Calu3 (cell line): Measurements from ENCODE around the gene LRRC49. TPM values are rescaled to one million over a fixed set of nuclear protein-coding genes. Genes with fewer than 3 reads are reported as not detected.

Experiments
- BruUV-seq: library from RNA; stranded (reverse); fragments of 400-500 nt; replicated peaks from 2 replicates; lab custom pipeline; 2021; lab: Mats Ljungman, UMichigan
- CTCF ChIA-PET: fragments of 300-600 bp; sonication (Branson Sonifier 250); formaldehyde crosslinking; loops from one replicate; lab custom pipeline; 2022; ENCODE audit warnings: antibody characterized with exemption; lab: Charles Lee
- DNase-seq: peaks from one replicate; pipeline ENCODE4 v3.0.0; 2022
- H3K27ac Mint-ChIP-seq: one replicate; pipeline ENCODE4 v1.8.0; 2022; ENCODE audit warnings: mixed read lengths; ENCODE audit not compliant: unreplicated experiment
- H3K27me3 Mint-ChIP-seq: one replicate; pipeline ENCODE4 v1.8.0; 2022; ENCODE audit warnings: mixed read lengths; ENCODE audit not compliant: unreplicated experiment
- H3K36me3 Mint-ChIP-seq: one replicate; pipeline ENCODE4 v1.8.0; 2022; ENCODE audit warnings: mild to moderate bottlenecking, moderate library complexity, mixed read lengths; ENCODE audit not compliant: insufficient read depth, unreplicated experiment
- H3K4me1 Mint-ChIP-seq: one replicate; pipeline ENCODE4 v1.8.0; 2022; ENCODE audit warnings: mild to moderate bottlenecking, low read depth, mixed read lengths; ENCODE audit not compliant: unreplicated experiment
- H3K4me3 Mint-ChIP-seq: one replicate; pipeline ENCODE4 v1.8.0; 2022; ENCODE audit warnings: mild to moderate bottlenecking, low read depth, moderate library complexity, mixed read lengths; ENCODE audit not compliant: unreplicated experiment
- H3K9me3 Mint-ChIP-seq: one replicate; pipeline ENCODE4 v1.8.0; 2022; ENCODE audit warnings: low read depth, mixed read lengths; ENCODE audit not compliant: unreplicated experiment
- CTCF ChIP-seq: fragments of 200-600 bp; IDR thresholded peaks from one replicate; pipeline ENCODE4 v1.8.0; 2022; ENCODE audit warnings: antibody characterized with exemption; ENCODE audit not compliant: unreplicated experiment
- intact Hi-C: fragments of 100-400 bp; cut with micrococcal nuclease; formaldehyde crosslinking; loops from one replicate; pipeline ENCODE4 v1.10.0; 2022; ENCODE audit not compliant: unreplicated experiment
- total RNA-seq: library from RNA; stranded (reverse); gene quantifications from 2 replicates; pipeline ENCODE4 v1.2.3, GENCODE V29; 2022

LRRC49 gene
- total RNA-seq, 1 experiment from 2014 or later: 6.3 TPM

- BruUV-seq: no TSS peak
- intact Hi-C loops: no loop called here
- H3K27ac Mint-ChIP-seq: no peak overlapping the region
- CTCF ChIA-PET: no interaction called here
- DNase-seq: no peak
- H3K9me3 Mint-ChIP-seq: peaks cover 3% of the 10 kb centered on the region
- no peaks in the 10 kb centered on the region for H3K4me1 Mint-ChIP-seq
- H3K4me3 Mint-ChIP-seq: no peak overlapping the region
- no peaks in the 10 kb centered on the region for H3K36me3 Mint-ChIP-seq
- H3K27me3 Mint-ChIP-seq: no peaks in the 10 kb centered on the region
- no peak for TF ChIP-seq CTCF
These were observed 178.9 kb downstream of the LRRC49 start for GRCh38 chr15:71071529-71071928.

- BruUV-seq: no TSS peak
- no peak for DNase-seq
- Mint-ChIP-seq H3K4me3 (no peak overlapping the region), H3K4me1 (no peaks in the 10 kb centered on the region), H3K9me3 (peaks cover 3% of the 10 kb centered on the region), H3K36me3 (no peaks in the 10 kb centered on the region), H3K27me3 (no peaks in the 10 kb centered on the region), H3K27ac (no peak overlapping the region)
- TF ChIP-seq CTCF: no peak
- intact Hi-C loops: no loop called here
- CTCF ChIA-PET: no interaction called here
These were observed 179.8 kb downstream of the LRRC49 start for GRCh38 chr15:71072423-71072822.

- DNase-seq: no peak
- Mint-ChIP-seq H3K36me3 (no peaks in the 10 kb centered on the region), H3K4me1 (peaks cover 13% of the 10 kb centered on the region), H3K9me3 (peaks cover 3% of the 10 kb centered on the region), H3K27me3 (no peaks in the 10 kb centered on the region), H3K4me3 (no peak overlapping the region), H3K27ac (no peak overlapping the region)
- CTCF ChIA-PET: interaction anchor here (0.7 to 0.8 kb wide), 2 partner anchors 14 to 16 kb away, joined by 3 to 4 read pairs; no protein-coding TSS in a partner anchor
- TF ChIP-seq CTCF: no peak
- intact Hi-C loops: no loop called here
- BruUV-seq: no TSS peak
These were observed 186.0 kb downstream of the LRRC49 start for GRCh38 chr15:71078506-71079207.

GRCh38 chr15:71079208-71080044 lies 186.8 kb downstream of the LRRC49 start:
- intact Hi-C loops: no loop called here
- no peak overlapping the region for H3K27ac Mint-ChIP-seq

More at GRCh38 chr15:71079208-71080044, 186.8 kb downstream of the LRRC49 start:
- Mint-ChIP-seq H3K4me1 (peaks cover 13% of the 10 kb centered on the region), H3K9me3 (peaks cover 3% of the 10 kb centered on the region), H3K4me3 (no peak overlapping the region), H3K36me3 (no peaks in the 10 kb centered on the region), H3K27me3 (no peaks in the 10 kb centered on the region)
- DNase-seq: peak; percentile 30
- no TSS peak for BruUV-seq
- CTCF ChIA-PET: interaction anchor here (0.7 kb wide), 2 partner anchors 17 kb away, joined by 4 to 5 read pairs; no protein-coding TSS in a partner anchor
- no peak for TF ChIP-seq CTCF
